SK-N-SH treated with all-trans-retinoic acid at 6 μM for 48 hours (cell line): Measurements from ENCODE around the gene RASAL1.
A peak's percentile ranks its signal among the peaks of the same experiment; 100 is the strongest.

Source experiments
- ATAC-seq: fragments of 200-7000 bp; cut with Tn5 transposase; 3 replicates; pipeline ENCODE4 v1.9.1; 2020; ENCODE audit warnings: mild to moderate bottlenecking, moderate library complexity
- BACH2 ChIP-seq: fragments of 250-450 bp; sonication (Bioruptor Pico); IDR thresholded peaks from 2 replicates; pipeline ENCODE4 v1.9.0; 2021; ENCODE audit warnings: mild to moderate bottlenecking, borderline replicate concordance
- CSDC2 ChIP-seq: fragments of 250-450 bp; sonication (Bioruptor Pico); IDR thresholded peaks from 2 replicates; pipeline ENCODE4 v1.5.0; 2020; ENCODE audit warnings: mild to moderate bottlenecking, moderate library complexity
- ESRRG ChIP-seq: fragments of 250-450 bp; sonication (Bioruptor Pico); IDR thresholded peaks from 2 replicates; pipeline ENCODE4 v1.6.1; 2021; ENCODE audit warnings: mild to moderate bottlenecking
- GLIS3 ChIP-seq: fragments of 250-450 bp; sonication (Bioruptor Pico); IDR thresholded peaks from 2 replicates; pipeline ENCODE4 v1.5.0; 2020; ENCODE audit warnings: mild to moderate bottlenecking, moderate library complexity
- ISL1 ChIP-seq: fragments of 250-450 bp; sonication (Bioruptor Pico); IDR thresholded peaks from 2 replicates; pipeline ENCODE4 v2.1.2; 2022; ENCODE audit warnings: mild to moderate bottlenecking, moderate library complexity
- OSR1 ChIP-seq: fragments of 250-450 bp; sonication (Bioruptor Pico); IDR thresholded peaks from 2 replicates; pipeline ENCODE4 v1.8.0; 2022; ENCODE audit warnings: moderate library complexity, mild to moderate bottlenecking, inconsistent platforms
- PPARA ChIP-seq: fragments of 250-450 bp; sonication (Bioruptor Pico); IDR thresholded peaks from 2 replicates; pipeline ENCODE4 v1.5.0; 2020; ENCODE audit warnings: mild to moderate bottlenecking, borderline replicate concordance
- RARB ChIP-seq: fragments of 250-450 bp; sonication (Bioruptor Pico); IDR thresholded peaks from 2 replicates; pipeline ENCODE4 v1.8.0; 2021; ENCODE audit warnings: mild to moderate bottlenecking, moderate library complexity
- SNAI2 ChIP-seq: fragments of 250-450 bp; sonication (Bioruptor Pico); IDR thresholded peaks from 2 replicates; pipeline ENCODE4 v1.5.0; 2020; ENCODE audit warnings: mild to moderate bottlenecking, moderate library complexity
- TCF4 ChIP-seq: fragments of 250-450 bp; sonication (Bioruptor Pico); IDR thresholded peaks from 2 replicates; pipeline ENCODE4 v1.8.0; 2021; ENCODE audit warnings: mild to moderate bottlenecking, moderate library complexity, borderline replicate concordance
- ZC3H10 ChIP-seq: fragments of 250-450 bp; sonication (Bioruptor Pico); IDR thresholded peaks from 2 replicates; pipeline ENCODE4 v1.5.1; 2021; ENCODE audit warnings: mild to moderate bottlenecking, moderate library complexity
- ZFP3 ChIP-seq: fragments of 250-450 bp; sonication (Bioruptor Pico); IDR thresholded peaks from 2 replicates; pipeline ENCODE4 v1.5.0; 2020; ENCODE audit warnings: mild to moderate bottlenecking, moderate library complexity
- ZFP30 ChIP-seq: fragments of 450-650 bp; formaldehyde crosslinking; IDR thresholded peaks from 2 replicates; pipeline ENCODE4 v1.5.0; 2022; ENCODE audit warnings: mild to moderate bottlenecking, moderate library complexity
- ZNF565 ChIP-seq: fragments of 450-650 bp; formaldehyde crosslinking; conservative IDR thresholded peaks from 2 replicates; pipeline ENCODE4 v1.5.0; 2020; ENCODE audit warnings: low read depth, mild to moderate bottlenecking, moderate library complexity
- ZNF70 ChIP-seq: fragments of 450-650 bp; formaldehyde crosslinking; IDR thresholded peaks from 2 replicates; pipeline ENCODE4 v1.5.0; 2020; ENCODE audit warnings: mild to moderate bottlenecking, moderate library complexity
- TF ChIP-seq, protein P1 (sequence below): fragments of 250-450 bp; sonication (Bioruptor Pico); IDR thresholded peaks from 2 replicates; pipeline ENCODE4 v1.8.0; 2021; ENCODE audit warnings: low read depth, mild to moderate bottlenecking, moderate library complexity, borderline replicate concordance
- TF ChIP-seq, protein P2 (sequence below): fragments of 250-450 bp; sonication (Bioruptor Pico); IDR thresholded peaks from 2 replicates; pipeline ENCODE4 v1.5.0; 2020; ENCODE audit warnings: mild to moderate bottlenecking, moderate library complexity
- TF ChIP-seq, protein P3 (sequence below): fragments of 250-450 bp; sonication (Bioruptor Pico); IDR thresholded peaks from 2 replicates; pipeline ENCODE4 v1.5.1; 2020; ENCODE audit warnings: low read depth, mild to moderate bottlenecking, moderate library complexity
- TF ChIP-seq, protein P4 (sequence below): fragments of 250-450 bp; sonication (Bioruptor Pico); IDR thresholded peaks from 2 replicates; pipeline ENCODE4 v1.5.1; 2021; ENCODE audit warnings: mild to moderate bottlenecking, moderate library complexity
- TF ChIP-seq, protein P5 (sequence below): fragments of 250-450 bp; sonication (Bioruptor Pico); IDR thresholded peaks from 2 replicates; pipeline ENCODE4 v1.8.0; 2020; ENCODE audit warnings: mild to moderate bottlenecking, moderate library complexity, borderline replicate concordance

RASAL1 gene

DNA sequence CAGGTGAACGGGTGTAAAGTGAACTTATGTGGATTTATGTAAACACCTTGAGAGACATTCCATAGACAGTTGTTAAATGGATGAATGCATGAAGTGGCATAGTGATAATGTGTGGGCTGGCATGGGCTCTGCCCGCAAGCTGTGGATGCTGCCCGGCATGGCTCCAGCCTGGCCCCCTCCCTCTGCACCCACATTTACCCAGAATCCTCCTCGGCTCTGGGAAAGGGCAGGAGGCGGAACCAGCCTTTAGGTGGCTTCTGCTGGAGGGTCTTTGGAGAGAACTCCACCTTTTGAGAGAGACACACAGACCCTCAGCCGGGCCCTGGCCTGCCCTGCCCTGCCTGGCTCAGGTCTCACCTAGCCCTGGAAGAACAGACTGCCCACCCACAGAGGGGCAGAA is 18.7 kb downstream of the RASAL1 start:
- peak; percentile 28; the same call in 1 of the 3 replicates for ATAC-seq
- TF ChIP-seq ZFP3 (CRISPR knock-in tag) (no peak), OSR1 (no peak)
- TF ChIP-seq, protein P1, sequence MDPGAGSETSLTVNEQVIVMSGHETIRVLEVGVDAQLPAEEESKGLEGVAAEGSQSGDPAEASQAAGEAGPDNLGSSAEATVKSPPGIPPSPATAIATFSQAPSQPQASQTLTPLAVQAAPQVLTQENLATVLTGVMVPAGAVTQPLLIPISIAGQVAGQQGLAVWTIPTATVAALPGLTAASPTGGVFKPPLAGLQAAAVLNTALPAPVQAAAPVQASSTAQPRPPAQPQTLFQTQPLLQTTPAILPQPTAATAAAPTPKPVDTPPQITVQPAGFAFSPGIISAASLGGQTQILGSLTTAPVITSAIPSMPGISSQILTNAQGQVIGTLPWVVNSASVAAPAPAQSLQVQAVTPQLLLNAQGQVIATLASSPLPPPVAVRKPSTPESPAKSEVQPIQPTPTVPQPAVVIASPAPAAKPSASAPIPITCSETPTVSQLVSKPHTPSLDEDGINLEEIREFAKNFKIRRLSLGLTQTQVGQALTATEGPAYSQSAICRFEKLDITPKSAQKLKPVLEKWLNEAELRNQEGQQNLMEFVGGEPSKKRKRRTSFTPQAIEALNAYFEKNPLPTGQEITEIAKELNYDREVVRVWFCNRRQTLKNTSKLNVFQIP (CRISPR knock-in tag), result no peak
- TF ChIP-seq, all 23 proteins: peak for 0

DNA sequence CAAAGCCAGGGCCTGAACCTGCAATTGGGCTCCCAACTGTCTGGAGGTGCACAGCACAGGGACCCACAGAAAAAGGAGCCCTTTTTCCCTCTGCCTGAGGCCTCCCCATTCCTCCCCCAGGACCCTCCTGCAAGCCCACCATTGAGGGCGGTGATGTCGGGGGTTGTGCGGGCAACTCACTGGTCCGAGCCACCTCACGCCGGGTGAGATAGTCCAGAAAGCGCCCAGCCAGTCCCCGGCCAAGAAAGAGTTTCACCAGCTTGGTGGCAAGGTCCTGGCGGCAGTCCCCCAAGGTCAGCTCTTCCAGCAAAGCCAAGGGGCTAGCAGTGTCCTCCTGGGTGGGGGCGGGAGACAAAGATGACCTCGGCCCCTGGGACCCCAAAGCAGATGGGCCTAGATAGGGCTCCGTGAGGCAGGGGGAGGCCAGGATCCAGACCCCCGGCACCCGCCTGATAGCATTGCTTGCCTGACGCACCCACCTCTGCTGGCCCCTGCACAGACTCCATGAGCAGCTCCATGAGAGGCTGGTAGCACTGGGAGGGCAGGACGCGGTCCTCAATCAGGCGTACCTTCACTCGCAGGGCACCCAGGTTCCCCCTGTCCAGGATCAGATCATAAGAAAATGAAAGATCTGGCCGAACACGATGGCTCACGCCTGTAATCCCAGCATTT is 20.0 kb downstream of the RASAL1 start:
- ATAC-seq, result no peak
- TF ChIP-seq, protein P2, sequence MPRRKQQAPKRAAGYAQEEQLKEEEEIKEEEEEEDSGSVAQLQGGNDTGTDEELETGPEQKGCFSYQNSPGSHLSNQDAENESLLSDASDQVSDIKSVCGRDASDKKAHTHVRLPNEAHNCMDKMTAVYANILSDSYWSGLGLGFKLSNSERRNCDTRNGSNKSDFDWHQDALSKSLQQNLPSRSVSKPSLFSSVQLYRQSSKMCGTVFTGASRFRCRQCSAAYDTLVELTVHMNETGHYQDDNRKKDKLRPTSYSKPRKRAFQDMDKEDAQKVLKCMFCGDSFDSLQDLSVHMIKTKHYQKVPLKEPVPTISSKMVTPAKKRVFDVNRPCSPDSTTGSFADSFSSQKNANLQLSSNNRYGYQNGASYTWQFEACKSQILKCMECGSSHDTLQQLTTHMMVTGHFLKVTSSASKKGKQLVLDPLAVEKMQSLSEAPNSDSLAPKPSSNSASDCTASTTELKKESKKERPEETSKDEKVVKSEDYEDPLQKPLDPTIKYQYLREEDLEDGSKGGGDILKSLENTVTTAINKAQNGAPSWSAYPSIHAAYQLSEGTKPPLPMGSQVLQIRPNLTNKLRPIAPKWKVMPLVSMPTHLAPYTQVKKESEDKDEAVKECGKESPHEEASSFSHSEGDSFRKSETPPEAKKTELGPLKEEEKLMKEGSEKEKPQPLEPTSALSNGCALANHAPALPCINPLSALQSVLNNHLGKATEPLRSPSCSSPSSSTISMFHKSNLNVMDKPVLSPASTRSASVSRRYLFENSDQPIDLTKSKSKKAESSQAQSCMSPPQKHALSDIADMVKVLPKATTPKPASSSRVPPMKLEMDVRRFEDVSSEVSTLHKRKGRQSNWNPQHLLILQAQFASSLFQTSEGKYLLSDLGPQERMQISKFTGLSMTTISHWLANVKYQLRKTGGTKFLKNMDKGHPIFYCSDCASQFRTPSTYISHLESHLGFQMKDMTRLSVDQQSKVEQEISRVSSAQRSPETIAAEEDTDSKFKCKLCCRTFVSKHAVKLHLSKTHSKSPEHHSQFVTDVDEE, result no peak
- no peak for TF ChIP-seq PPARA (CRISPR knock-in tag)
- TF ChIP-seq, protein P3, sequence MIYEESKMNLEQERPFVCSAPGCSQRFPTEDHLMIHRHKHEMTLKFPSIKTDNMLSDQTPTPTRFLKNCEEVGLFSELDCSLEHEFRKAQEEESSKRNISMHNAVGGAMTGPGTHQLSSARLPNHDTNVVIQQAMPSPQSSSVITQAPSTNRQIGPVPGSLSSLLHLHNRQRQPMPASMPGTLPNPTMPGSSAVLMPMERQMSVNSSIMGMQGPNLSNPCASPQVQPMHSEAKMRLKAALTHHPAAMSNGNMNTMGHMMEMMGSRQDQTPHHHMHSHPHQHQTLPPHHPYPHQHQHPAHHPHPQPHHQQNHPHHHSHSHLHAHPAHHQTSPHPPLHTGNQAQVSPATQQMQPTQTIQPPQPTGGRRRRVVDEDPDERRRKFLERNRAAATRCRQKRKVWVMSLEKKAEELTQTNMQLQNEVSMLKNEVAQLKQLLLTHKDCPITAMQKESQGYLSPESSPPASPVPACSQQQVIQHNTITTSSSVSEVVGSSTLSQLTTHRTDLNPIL, result no peak
- no peak for TF ChIP-seq ZFP30 (CRISPR knock-in tag)
- TF ChIP-seq ESRRG (CRISPR knock-in tag), result no peak
- no peak for TF ChIP-seq ZC3H10
- TF ChIP-seq GLIS3 (CRISPR knock-in tag), result no peak
- TF ChIP-seq, all 23 proteins: peak for 0

DNA sequence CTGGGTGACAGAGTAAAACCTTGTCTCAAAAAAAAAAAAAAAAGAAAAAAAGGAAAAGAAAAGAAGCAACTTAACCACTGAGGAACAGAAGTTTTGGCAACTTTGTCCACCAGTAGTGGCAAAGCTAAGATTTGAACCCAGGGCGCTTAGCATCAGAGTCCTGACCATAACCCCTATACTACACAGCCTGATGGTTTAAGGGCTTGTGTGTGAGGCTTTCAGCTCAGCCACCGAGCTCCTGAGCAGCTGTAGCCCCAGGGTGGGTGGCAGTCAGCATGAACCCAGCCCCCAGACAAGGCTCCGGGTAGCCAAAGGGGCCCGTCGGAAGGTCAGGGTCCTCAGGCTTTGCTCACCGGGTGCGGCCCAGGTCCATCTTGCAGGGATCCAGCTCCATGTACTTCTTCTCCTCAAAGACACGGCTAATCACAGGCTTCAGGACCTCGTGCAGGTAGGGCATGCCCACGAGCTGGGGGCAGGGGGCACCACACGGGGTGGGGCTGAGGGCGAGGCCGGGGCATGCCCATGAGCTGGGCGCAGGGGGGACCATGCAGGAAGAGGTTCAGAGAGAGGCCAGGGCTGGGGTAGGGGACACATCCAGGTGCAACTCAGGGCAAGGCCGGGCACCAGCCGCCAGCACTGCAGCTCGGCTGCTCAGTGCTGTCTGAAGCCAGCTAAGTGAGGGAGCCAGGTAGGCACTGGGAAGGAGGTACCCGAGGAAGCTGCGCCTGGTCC is 20.9 kb downstream of the RASAL1 start:
- ATAC-seq, result no peak; the same call in 2 of the 3 replicates
- TF ChIP-seq, protein P4, sequence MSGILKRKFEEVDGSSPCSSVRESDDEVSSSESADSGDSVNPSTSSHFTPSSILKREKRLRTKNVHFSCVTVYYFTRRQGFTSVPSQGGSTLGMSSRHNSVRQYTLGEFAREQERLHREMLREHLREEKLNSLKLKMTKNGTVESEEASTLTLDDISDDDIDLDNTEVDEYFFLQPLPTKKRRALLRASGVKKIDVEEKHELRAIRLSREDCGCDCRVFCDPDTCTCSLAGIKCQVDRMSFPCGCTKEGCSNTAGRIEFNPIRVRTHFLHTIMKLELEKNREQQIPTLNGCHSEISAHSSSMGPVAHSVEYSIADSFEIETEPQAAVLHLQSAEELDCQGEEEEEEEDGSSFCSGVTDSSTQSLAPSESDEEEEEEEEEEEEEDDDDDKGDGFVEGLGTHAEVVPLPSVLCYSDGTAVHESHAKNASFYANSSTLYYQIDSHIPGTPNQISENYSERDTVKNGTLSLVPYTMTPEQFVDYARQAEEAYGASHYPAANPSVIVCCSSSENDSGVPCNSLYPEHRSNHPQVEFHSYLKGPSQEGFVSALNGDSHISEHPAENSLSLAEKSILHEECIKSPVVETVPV (CRISPR knock-in tag), result no peak
- TF ChIP-seq RARB (no peak), ZFP3 (CRISPR knock-in tag) (no peak), OSR1 (no peak), GLIS3 (CRISPR knock-in tag) (no peak), ISL1 (CRISPR knock-in tag) (no peak), BACH2 (CRISPR knock-in tag) (no peak), ZNF70 (CRISPR knock-in tag) (no peak), SNAI2 (no peak), ESRRG (CRISPR knock-in tag) (no peak), ZNF565 (CRISPR knock-in tag) (no peak), ZFP30 (CRISPR knock-in tag) (no peak), ZC3H10 (no peak), TCF4 (CRISPR knock-in tag) (no peak), CSDC2 (CRISPR knock-in tag) (no peak)
- TF ChIP-seq, protein P2, result no peak
- TF ChIP-seq, protein P3, result no peak
- TF ChIP-seq, protein P1 (CRISPR knock-in tag), result no peak
- TF ChIP-seq, protein P5, sequence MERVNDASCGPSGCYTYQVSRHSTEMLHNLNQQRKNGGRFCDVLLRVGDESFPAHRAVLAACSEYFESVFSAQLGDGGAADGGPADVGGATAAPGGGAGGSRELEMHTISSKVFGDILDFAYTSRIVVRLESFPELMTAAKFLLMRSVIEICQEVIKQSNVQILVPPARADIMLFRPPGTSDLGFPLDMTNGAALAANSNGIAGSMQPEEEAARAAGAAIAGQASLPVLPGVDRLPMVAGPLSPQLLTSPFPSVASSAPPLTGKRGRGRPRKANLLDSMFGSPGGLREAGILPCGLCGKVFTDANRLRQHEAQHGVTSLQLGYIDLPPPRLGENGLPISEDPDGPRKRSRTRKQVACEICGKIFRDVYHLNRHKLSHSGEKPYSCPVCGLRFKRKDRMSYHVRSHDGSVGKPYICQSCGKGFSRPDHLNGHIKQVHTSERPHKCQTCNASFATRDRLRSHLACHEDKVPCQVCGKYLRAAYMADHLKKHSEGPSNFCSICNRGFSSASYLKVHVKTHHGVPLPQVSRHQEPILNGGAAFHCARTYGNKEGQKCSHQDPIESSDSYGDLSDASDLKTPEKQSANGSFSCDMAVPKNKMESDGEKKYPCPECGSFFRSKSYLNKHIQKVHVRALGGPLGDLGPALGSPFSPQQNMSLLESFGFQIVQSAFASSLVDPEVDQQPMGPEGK (CRISPR knock-in tag), result no peak
